ENCODE results near the gene ITGAX. TPM values are rescaled to one million over a fixed set of nuclear protein-coding genes. Genes with fewer than 3 reads are reported as not detected.
A peak's percentile ranks its signal among the peaks of the same experiment; 100 is the strongest.
"Not testable (repeated sequence)": the region's sequence is repeated elsewhere in the genome, so short reads cannot be mapped to it uniquely, and the experiment has no call there.

Gene ITGAX
- total RNA-seq, 2 experiments from 2014 or later: 42.0 to 43.2 TPM

DNA sequence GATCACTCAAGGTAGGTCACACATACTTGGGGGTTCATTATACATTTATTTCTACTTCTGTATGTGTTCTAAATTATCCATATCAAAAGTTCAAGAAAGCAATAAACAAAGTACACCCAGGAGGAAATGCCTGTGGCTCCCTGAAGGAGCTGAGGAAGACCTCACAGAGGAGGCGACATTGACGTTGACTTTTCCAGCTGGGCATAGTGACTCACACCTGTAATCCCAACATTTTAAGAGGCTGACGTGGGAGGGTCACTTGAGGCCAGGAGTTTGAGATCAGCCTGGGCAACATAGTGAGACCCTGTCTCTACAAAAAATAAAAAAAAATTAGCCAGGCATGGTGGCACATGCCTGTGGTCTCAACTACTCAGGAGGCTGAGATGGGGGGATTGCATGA lies 54.5 kb downstream of the ITGAX start:
- Mint-ChIP-seq H3K36me3 (ENCODE audit: low read depth) (no peaks in the 10 kb centered on the region), H3K27ac (no peak overlapping the region), H3K27me3 (peaks cover 18% of the 10 kb centered on the region), H3K4me3 (no peak overlapping the region), H3K4me1 (peaks cover 7% of the 10 kb centered on the region), H3K9me3 (no peaks in the 10 kb centered on the region)
- POLR2A ChIA-PET: no interaction called here
- CTCF ChIA-PET: interaction anchor here (0.9 kb wide), 1 partner anchor 27 kb away, joined by 3 read pairs; no protein-coding TSS in a partner anchor
- DNase-seq: no peak

DNA sequence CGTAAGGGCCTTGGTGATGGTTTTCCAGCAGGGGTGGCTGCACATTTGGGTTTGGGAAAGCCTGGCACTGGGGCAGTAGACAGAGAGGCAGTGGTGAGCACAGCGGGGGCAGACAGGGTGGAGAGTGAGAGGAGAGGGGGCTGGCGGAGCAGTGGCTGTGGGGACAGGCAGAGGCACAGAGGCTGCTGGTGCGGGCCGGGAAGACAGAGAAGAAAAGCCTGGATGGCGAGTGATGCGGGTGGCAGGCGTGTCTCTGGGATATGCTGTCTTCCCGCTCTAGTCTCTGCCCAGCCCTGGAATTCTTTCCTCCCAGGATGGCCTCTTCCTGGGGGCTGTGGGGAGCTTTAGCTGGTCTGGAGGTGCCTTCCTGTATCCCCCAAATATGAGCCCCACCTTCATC lies 55.1 kb downstream of the ITGAX start:
- POLR2A ChIA-PET: no interaction called here
- no peak overlapping the region for H3K27ac Mint-ChIP-seq
- H3K9me3 Mint-ChIP-seq: no peaks in the 10 kb centered on the region
- H3K27me3 Mint-ChIP-seq: peaks cover 19% of the 10 kb centered on the region
- no peak overlapping the region for H3K4me3 Mint-ChIP-seq
- H3K36me3 Mint-ChIP-seq (ENCODE audit: low read depth): no peaks in the 10 kb centered on the region
- no peak for DNase-seq
- H3K4me1 Mint-ChIP-seq: peaks cover 11% of the 10 kb centered on the region
- CTCF ChIA-PET: interaction anchor here (0.9 kb wide), 1 partner anchor 28 kb away, joined by 3 read pairs; no protein-coding TSS in a partner anchor

DNA sequence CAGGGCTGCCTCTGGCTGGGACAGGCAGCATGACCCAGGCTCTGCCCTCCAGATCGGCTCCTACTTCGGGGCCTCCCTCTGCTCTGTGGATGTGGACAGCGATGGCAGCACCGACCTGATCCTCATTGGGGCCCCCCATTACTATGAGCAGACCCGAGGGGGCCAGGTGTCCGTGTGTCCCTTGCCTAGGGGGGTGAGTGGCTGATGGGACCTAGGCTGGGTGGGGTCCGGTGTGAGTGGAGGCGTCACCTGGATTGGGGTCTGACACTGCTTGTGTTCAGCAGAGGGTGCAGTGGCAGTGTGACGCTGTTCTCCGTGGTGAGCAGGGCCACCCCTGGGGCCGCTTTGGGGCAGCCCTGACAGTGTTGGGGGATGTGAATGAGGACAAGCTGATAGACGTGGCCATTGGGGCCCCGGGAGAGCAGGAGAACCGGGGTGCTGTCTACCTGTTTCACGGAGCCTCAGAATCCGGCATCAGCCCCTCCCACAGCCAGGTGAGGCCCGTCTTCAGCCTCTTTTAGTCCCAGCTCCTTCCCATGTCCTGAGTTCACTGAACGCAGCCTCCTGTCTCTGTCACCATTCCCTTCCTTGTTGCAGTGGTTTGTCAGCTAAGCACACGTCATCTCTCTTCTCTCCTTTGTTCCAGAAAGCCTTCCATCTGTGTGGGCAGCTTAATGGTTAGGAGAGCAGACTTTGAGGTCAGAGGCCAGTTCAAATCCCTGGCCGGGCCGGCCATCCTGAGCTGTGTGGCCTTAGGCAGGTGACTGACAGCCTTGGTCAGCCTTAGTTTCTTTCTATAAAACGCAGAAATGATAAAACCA lies 56.3 kb downstream of the ITGAX start:
- H3K36me3 Mint-ChIP-seq (ENCODE audit: low read depth): no peaks in the 10 kb centered on the region

DNA sequence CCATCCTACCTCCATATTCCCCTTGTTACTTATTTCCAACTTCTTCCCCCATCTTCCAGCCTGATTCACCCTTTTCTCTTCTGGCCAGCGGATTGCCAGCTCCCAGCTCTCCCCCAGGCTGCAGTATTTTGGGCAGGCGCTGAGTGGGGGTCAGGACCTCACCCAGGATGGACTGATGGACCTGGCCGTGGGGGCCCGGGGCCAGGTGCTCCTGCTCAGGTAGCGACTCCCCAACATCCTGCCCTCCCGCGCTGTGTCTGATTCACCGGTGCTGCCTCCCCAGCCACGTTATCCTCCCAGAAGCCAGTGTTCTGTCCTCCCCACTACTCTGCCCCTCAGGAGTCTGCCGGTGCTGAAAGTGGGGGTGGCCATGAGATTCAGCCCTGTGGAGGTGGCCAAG lies 57.8 kb downstream of the ITGAX start:
- Mint-ChIP-seq H3K9me3 (no peaks in the 10 kb centered on the region), H3K4me3 (no peak overlapping the region), H3K4me1 (peaks cover 25% of the 10 kb centered on the region), H3K27me3 (peaks cover 27% of the 10 kb centered on the region), H3K36me3 (ENCODE audit: low read depth) (no peaks in the 10 kb centered on the region), H3K27ac (no peak overlapping the region)
- no peak for DNase-seq
- POLR2A ChIA-PET: no interaction called here
- CTCF ChIA-PET: interaction anchor here (0.6 kb wide), 1 partner anchor 149 kb away, joined by 3 read pairs; no protein-coding TSS in a partner anchor

More for the DNA sequence above, 56.3 kb downstream of the ITGAX start:
- no peaks in the 10 kb centered on the region for H3K9me3 Mint-ChIP-seq
- ChIA-PET CTCF (no interaction called here), POLR2A (no interaction called here)
- DNase-seq: no peak
- H3K4me1 Mint-ChIP-seq: peaks cover 19% of the 10 kb centered on the region
- no peak overlapping the region for H3K27ac Mint-ChIP-seq
- H3K4me3 Mint-ChIP-seq: no peak overlapping the region
- peaks cover 28% of the 10 kb centered on the region for H3K27me3 Mint-ChIP-seq

DNA sequence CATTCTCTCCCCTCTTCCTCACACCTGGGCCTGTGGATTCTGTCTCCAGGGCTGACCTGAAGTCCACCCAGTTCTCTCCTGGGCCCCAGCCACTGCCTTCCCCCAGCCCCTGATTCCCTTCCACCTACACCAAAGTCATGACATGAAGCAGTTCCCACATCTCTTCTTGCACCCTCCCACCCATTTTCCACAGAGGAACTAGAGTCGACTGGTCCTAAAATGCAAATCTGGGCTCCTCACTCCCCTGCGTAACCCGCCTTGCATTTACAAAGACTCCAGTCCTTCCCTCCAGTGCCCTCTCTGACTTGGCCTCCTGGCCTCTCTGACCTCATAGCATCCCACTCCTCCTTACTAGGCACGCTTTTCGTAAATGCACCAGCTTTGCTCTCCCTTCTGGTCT lies 58.4 kb downstream of the ITGAX start:
- Mint-ChIP-seq H3K27ac (no peak overlapping the region), H3K9me3 (peaks cover 4% of the 10 kb centered on the region), H3K36me3 (ENCODE audit: low read depth) (no peaks in the 10 kb centered on the region), H3K4me1 (peaks cover 31% of the 10 kb centered on the region), H3K4me3 (no peak overlapping the region), H3K27me3 (peaks cover 27% of the 10 kb centered on the region)
- no peak for DNase-seq
- CTCF ChIA-PET: interaction anchor here (0.6 kb wide), 1 partner anchor 150 kb away, joined by 3 read pairs; no protein-coding TSS in a partner anchor
- POLR2A ChIA-PET: no interaction called here

DNA sequence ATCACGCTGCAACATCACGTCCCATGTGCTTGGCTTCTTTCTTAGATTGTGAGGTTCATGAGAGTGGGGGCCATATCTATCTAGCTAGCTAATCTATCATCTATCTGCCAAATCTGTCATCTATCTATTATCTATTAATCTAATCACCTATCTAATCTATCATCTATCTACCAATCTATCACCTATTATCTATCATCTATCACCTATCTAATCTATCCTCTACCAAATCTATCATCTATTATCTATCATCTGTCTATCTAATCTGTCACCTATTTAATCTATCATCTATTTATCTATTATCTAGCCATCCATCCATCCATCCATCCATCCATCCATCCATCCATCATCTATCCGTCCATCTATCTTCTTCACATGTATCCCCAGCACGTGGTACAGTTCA lies 59.0 kb downstream of the ITGAX start:
- Mint-ChIP-seq H3K27ac (no peak overlapping the region), H3K9me3 (peaks cover 6% of the 10 kb centered on the region), H3K36me3 (ENCODE audit: low read depth) (no peaks in the 10 kb centered on the region), H3K4me1 (peaks cover 31% of the 10 kb centered on the region), H3K4me3 (no peak overlapping the region), H3K27me3 (peaks cover 24% of the 10 kb centered on the region)
- ChIA-PET CTCF (no interaction called here), POLR2A (no interaction called here)
- no peak for DNase-seq

DNA sequence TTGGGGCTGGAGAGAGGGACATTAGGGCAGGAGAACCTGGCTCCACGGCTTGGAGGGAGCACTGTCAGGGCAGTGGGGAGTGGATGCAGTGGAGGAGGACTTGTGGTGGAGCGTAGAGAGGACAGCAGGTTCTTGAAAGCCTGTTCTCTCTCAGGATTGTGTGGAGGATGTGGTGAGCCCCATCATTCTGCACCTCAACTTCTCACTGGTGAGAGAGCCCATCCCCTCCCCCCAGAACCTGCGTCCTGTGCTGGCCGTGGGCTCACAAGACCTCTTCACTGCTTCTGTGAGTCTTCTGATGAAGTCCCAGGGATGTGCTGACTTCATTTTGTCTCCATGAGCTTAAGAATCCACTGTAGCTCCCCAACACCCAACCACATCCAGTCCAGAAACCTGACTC lies 59.7 kb downstream of the ITGAX start:
- Mint-ChIP-seq H3K4me3 (no peak overlapping the region), H3K36me3 (ENCODE audit: low read depth) (no peaks in the 10 kb centered on the region), H3K4me1 (peaks cover 34% of the 10 kb centered on the region), H3K27ac (peak overlapping the region; percentile 37), H3K9me3 (peaks cover 6% of the 10 kb centered on the region), H3K27me3 (peaks cover 24% of the 10 kb centered on the region)
- ChIA-PET POLR2A (no interaction called here), CTCF (no interaction called here)
- DNase-seq: peak; percentile 62

DNA sequence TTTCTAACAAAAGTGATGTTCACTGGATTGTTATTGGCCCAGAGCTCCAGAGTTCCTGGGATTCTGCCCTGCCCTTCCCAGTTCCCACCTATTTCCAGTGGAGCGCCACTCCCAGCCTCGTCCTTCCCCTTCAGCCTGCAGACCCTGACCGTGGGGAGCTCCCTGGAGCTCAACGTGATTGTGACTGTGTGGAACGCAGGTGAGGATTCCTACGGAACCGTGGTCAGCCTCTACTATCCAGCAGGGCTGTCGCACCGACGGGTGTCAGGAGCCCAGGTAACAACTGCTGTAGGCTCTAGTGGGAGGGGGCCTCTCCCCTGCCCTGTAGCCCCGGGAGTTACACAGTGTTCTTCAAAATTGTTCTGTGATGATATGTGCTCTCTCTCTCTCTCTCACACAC lies 61.4 kb downstream of the ITGAX start:
- no peak for DNase-seq
- H3K27ac Mint-ChIP-seq: no peak overlapping the region
- no peak overlapping the region for H3K4me3 Mint-ChIP-seq
- peaks cover 24% of the 10 kb centered on the region for H3K27me3 Mint-ChIP-seq
- CTCF ChIA-PET: no interaction called here
- peaks cover 4% of the 10 kb centered on the region for H3K36me3 Mint-ChIP-seq (ENCODE audit: low read depth)
- peaks cover 6% of the 10 kb centered on the region for H3K9me3 Mint-ChIP-seq
- H3K4me1 Mint-ChIP-seq: peaks cover 47% of the 10 kb centered on the region
- POLR2A ChIA-PET: no interaction called here

DNA sequence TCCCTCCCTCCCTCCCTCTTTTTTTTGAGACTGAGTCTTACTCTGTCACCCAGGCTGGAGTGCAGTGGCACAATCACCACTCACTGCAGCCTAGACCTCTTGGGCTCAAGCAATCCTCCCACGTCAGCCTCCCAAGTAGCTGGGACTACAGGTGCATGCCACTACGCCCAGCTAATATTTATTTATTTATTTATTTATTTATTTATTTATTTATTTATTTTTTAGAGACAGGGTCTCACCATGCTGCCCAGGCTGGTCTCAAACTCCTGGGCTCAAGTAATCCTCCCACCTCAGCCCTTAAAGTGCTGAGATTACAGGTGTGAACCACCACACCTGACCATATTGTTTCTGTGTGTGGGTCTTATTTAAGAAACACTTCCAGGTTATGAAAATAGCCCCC lies 62.1 kb downstream of the ITGAX start:
- H3K4me3 Mint-ChIP-seq; H3K27ac Mint-ChIP-seq; H3K36me3 Mint-ChIP-seq (ENCODE audit: low read depth); DNase-seq; POLR2A ChIA-PET; CTCF ChIA-PET; H3K9me3 Mint-ChIP-seq: not testable (repeated sequence)
- peaks cover 54% of the 10 kb centered on the region for H3K4me1 Mint-ChIP-seq
- peaks cover 24% of the 10 kb centered on the region for H3K27me3 Mint-ChIP-seq

DNA sequence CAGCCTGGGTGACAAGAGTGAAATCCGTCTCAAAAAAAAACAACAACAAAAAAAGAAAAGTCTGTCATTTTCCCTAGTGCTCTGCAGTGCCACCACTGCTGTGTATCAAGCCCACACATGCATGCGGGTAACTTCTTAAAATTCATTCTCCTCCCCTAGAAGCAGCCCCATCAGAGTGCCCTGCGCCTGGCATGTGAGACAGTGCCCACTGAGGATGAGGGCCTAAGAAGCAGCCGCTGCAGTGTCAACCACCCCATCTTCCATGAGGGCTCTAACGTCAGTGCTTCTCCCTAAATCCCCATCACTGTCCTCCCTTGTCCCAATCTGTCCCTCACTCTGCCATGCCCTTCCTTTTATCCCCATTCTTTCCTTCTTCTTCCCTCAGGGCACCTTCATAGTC lies 62.9 kb downstream of the ITGAX start:
- Mint-ChIP-seq H3K27me3 (peaks cover 23% of the 10 kb centered on the region), H3K27ac (no peak overlapping the region), H3K9me3 (peaks cover 6% of the 10 kb centered on the region), H3K4me3 (no peak overlapping the region), H3K36me3 (ENCODE audit: low read depth) (peaks cover 4% of the 10 kb centered on the region), H3K4me1 (peaks cover 63% of the 10 kb centered on the region)
- CTCF ChIA-PET: no interaction called here
- POLR2A ChIA-PET: interaction anchor here (0.9 kb wide), 1 partner anchor 14 kb away, joined by 3 read pairs; no protein-coding TSS in a partner anchor
- no peak for DNase-seq

DNA sequence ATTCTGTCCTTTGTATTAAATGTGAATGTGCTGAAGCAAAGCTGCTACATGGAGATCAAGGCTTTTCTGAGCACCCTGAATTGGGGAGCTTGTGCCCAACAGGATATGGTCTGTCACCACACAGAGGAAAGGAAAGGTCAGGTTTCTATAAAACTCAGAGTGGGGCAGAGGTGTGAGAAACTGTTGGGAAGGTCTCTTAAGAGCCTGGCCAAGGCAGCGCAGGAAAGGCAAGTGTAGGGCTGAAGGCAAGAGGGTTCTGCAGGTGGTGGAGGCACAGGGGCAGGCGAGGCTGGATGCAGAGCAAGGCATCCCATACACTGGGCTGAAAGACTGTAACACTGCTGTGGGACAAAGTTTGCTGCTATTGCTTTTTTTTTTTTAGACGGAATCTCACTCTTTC lies 65.1 kb downstream of the ITGAX start:
- Mint-ChIP-seq H3K9me3 (peaks cover 6% of the 10 kb centered on the region), H3K4me3 (no peak overlapping the region), H3K27ac (peak overlapping the region; percentile 55), H3K27me3 (peaks cover 14% of the 10 kb centered on the region), H3K36me3 (ENCODE audit: low read depth) (peaks cover 10% of the 10 kb centered on the region), H3K4me1 (peaks cover 69% of the 10 kb centered on the region)
- DNase-seq: peak; percentile 38
- POLR2A ChIA-PET: interaction anchor here (0.8 to 1.6 kb wide), 4 partner anchors 11 to 242 kb away, joined by 3 to 4 read pairs (median 4); no protein-coding TSS in a partner anchor
- CTCF ChIA-PET: interaction anchor here (1.0 to 1.6 kb wide), 3 partner anchors 37 to 41 kb away, joined by 3 to 6 read pairs (median 4); no protein-coding TSS in a partner anchor

DNA sequence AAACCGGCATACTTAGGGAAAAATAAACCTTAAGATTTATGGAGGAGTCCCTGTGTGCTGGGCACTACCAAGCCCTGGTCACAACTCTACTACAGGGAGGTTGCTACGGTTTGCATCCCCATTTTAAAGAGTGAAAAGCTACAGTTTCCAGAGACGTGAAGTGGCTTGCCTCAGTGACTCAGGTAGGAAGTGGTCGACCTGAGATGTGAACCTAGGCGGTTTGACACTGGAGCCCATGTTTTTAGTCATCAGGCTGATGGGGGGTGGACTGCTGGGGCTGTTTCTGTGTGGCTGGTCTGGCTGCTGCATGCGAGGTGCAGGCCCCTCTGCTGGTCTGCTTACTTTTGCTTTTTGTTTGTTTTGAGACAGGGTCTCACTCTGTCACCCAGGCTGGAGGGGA lies 66.6 kb downstream of the ITGAX start:
- peak; percentile 83 for DNase-seq
- Mint-ChIP-seq H3K9me3 (peaks cover 14% of the 10 kb centered on the region), H3K27me3 (peaks cover 11% of the 10 kb centered on the region), H3K36me3 (ENCODE audit: low read depth) (peaks cover 13% of the 10 kb centered on the region), H3K4me3 (no peak overlapping the region), H3K27ac (peak overlapping the region; percentile 80), H3K4me1 (peaks cover 60% of the 10 kb centered on the region)
- CTCF ChIA-PET: interaction anchor here (1.0 to 1.4 kb wide), 4 partner anchors 9 to 280 kb away, joined by 3 to 6 read pairs (median 4); no protein-coding TSS in a partner anchor
- POLR2A ChIA-PET: interaction anchor here (1.0 to 2.3 kb wide), 7 partner anchors 9 to 452 kb away, joined by 3 to 8 read pairs (median 5); partner anchors contain the start of genes FUS and ZNF267

DNA sequence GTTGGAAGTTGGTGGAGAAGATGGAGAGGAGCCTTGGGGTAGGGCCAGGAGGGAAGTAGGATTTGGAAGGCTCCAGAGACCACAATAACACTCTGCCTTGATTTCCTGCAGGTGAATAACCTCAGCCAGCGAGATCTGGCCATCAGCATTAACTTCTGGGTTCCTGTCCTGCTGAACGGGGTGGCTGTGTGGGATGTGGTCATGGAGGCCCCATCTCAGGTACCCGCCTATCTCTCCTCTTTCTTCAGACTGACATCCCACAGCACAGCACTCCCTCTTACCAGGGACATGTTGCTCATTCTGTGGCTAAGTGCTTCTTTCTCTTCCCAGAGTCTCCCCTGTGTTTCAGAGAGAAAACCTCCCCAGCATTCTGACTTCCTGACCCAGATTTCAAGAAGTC lies 68.3 kb downstream of the ITGAX start:
- CTCF ChIA-PET: no interaction called here
- Mint-ChIP-seq H3K4me1 (peaks cover 55% of the 10 kb centered on the region), H3K36me3 (ENCODE audit: low read depth) (peaks cover 13% of the 10 kb centered on the region), H3K27ac (peak overlapping the region; percentile 21), H3K4me3 (no peak overlapping the region), H3K27me3 (peaks cover 10% of the 10 kb centered on the region), H3K9me3 (peaks cover 11% of the 10 kb centered on the region)
- DNase-seq: peak; percentile 21
- POLR2A ChIA-PET: interaction anchor here (1.6 to 2.1 kb wide), 2 partner anchors 8 to 243 kb away, joined by 4 to 8 read pairs; partner anchors contain the start of gene FUS

Data from activated CD4-positive, alpha-beta memory T cell treated with anti-CD3 and anti-CD28 coated beads, Interleukin-2, amount 10 ng/mL, durations not matched to agents 7 days and 5 days (primary cell).